ENCODE measurements around the gene UQCRFS1.
A peak's percentile ranks its signal among the peaks of the same experiment; 100 is the strongest.
"Not testable (repeated sequence)": the region's sequence is repeated elsewhere in the genome, so short reads cannot be mapped to it uniquely, and the experiment has no call there.

The UQCRFS1 gene

GRCh38 chr19:29215322-29215845 is 2.4 kb upstream of the UQCRFS1 start:
- Histone ChIP-seq H3K79me2 (ENCODE audit: insufficient read depth, low read depth) (peaks cover 25% of the 10 kb centered on the region), H4K20me1 (ENCODE audit: insufficient read depth) (no peaks in the 10 kb centered on the region)
- TF ChIP-seq CTCF (conservative IDR thresholded peaks at IDR 0.05; ENCODE audit: low read depth, low read length), result no peak

GRCh38 chr19:29214411-29214810 is 1.5 kb upstream of the UQCRFS1 start:
- no peak for TF ChIP-seq CTCF (conservative IDR thresholded peaks at IDR 0.05; ENCODE audit: low read depth, low read length)
- H3K4me2 ChIP-seq, result no peak overlapping the region
- no peak overlapping the region for H2AFZ ChIP-seq (ENCODE audit: low read depth)
- H3K27me3 ChIP-seq (ENCODE audit: insufficient read depth, low read depth), result no peaks in the 10 kb centered on the region
- H4K20me1 ChIP-seq (ENCODE audit: insufficient read depth), result no peaks in the 10 kb centered on the region; the same call in 1 of the 2 replicates
- H3K27ac ChIP-seq, result no peak overlapping the region
- H3K4me1 ChIP-seq (ENCODE audit: low read depth, poor library complexity, severe bottlenecking), result peaks cover 11% of the 10 kb centered on the region
- H3K9ac ChIP-seq, result no peak overlapping the region
- peaks cover 5% of the 10 kb centered on the region; the same call in 1 of the 2 replicates for H3K36me3 ChIP-seq (ENCODE audit: insufficient read depth)
- H3K4me3 ChIP-seq (IDR thresholded peaks at IDR 0.05; ENCODE audit: insufficient read depth, low read depth, low read length), result no peak overlapping the region
- peaks cover 35% of the 10 kb centered on the region for H3K79me2 ChIP-seq (ENCODE audit: insufficient read depth, low read depth)

More at GRCh38 chr19:29215322-29215845, 2.4 kb upstream of the UQCRFS1 start:
- Histone ChIP-seq H2AFZ (ENCODE audit: low read depth) (no peak overlapping the region), H3K4me2 (no peak overlapping the region), H3K36me3 (ENCODE audit: insufficient read depth) (peaks cover 5% of the 10 kb centered on the region; the same call in 1 of the 2 replicates), H3K4me1 (ENCODE audit: low read depth, poor library complexity, severe bottlenecking) (peaks cover 11% of the 10 kb centered on the region), H3K27ac (no peak overlapping the region), H3K27me3 (ENCODE audit: insufficient read depth, low read depth) (no peaks in the 10 kb centered on the region), H3K9ac (no peak overlapping the region), H3K4me3 (IDR thresholded peaks at IDR 0.05; ENCODE audit: insufficient read depth, low read depth, low read length) (no peak overlapping the region)

- Histone ChIP-seq H3K4me1 (ENCODE audit: low read depth, poor library complexity, severe bottlenecking) (peaks cover 11% of the 10 kb centered on the region), H3K4me3 (IDR thresholded peaks at IDR 0.05; ENCODE audit: insufficient read depth, low read depth, low read length) (peak overlapping the region; percentile 47), H3K4me2 (peak overlapping the region; percentile 99), H3K79me2 (ENCODE audit: insufficient read depth, low read depth) (peaks cover 53% of the 10 kb centered on the region), H3K27ac (peak overlapping the region; percentile 98), H3K36me3 (ENCODE audit: insufficient read depth) (peaks cover 16% of the 10 kb centered on the region; the same call in 1 of the 2 replicates), H3K9ac (peak overlapping the region; percentile 100), H3K27me3 (ENCODE audit: insufficient read depth, low read depth) (no peaks in the 10 kb centered on the region), H2AFZ (ENCODE audit: low read depth) (peak overlapping the region; percentile 88), H4K20me1 (ENCODE audit: insufficient read depth) (peaks cover 10% of the 10 kb centered on the region)
- no peak for TF ChIP-seq CTCF (conservative IDR thresholded peaks at IDR 0.05; ENCODE audit: low read depth, low read length)
Observed at GRCh38 chr19:29212356-29212647, 649 bp downstream of the UQCRFS1 start.

- H4K20me1 ChIP-seq (ENCODE audit: insufficient read depth), result peaks cover 10% of the 10 kb centered on the region
- H3K4me1 ChIP-seq (ENCODE audit: low read depth, poor library complexity, severe bottlenecking), result peaks cover 11% of the 10 kb centered on the region
- no peak for TF ChIP-seq CTCF (conservative IDR thresholded peaks at IDR 0.05; ENCODE audit: low read depth, low read length)
- peaks cover 19% of the 10 kb centered on the region; the same call in 1 of the 2 replicates for H3K36me3 ChIP-seq (ENCODE audit: insufficient read depth)
- H3K79me2 ChIP-seq (ENCODE audit: insufficient read depth, low read depth), result peaks cover 53% of the 10 kb centered on the region
- H3K27me3 ChIP-seq (ENCODE audit: insufficient read depth, low read depth), result no peaks in the 10 kb centered on the region
- H3K9ac ChIP-seq, result peak overlapping the region; percentile 100
- H3K4me2 ChIP-seq, result peak overlapping the region; percentile 99
- H3K27ac ChIP-seq, result peak overlapping the region; percentile 98
- H2AFZ ChIP-seq (ENCODE audit: low read depth), result peak overlapping the region; percentile 88; the same call in 1 of the 2 replicates
- peak overlapping the region; percentile 47 for H3K4me3 ChIP-seq (IDR thresholded peaks at IDR 0.05; ENCODE audit: insufficient read depth, low read depth, low read length)
Observed at GRCh38 chr19:29211562-29212355, 1.2 kb downstream of the UQCRFS1 start.

- not testable (repeated sequence) for H3K9ac ChIP-seq; H2AFZ ChIP-seq (ENCODE audit: low read depth); H3K27me3 ChIP-seq (ENCODE audit: insufficient read depth, low read depth); H3K4me3 ChIP-seq (IDR thresholded peaks at IDR 0.05; ENCODE audit: insufficient read depth, low read depth, low read length); H3K27ac ChIP-seq
- Histone ChIP-seq H3K79me2 (ENCODE audit: insufficient read depth, low read depth) (peaks cover 53% of the 10 kb centered on the region), H3K4me2 (peak overlapping the region; percentile 99; the same call in 1 of the 2 replicates), H3K4me1 (ENCODE audit: low read depth, poor library complexity, severe bottlenecking) (peaks cover 11% of the 10 kb centered on the region), H4K20me1 (ENCODE audit: insufficient read depth) (peaks cover 10% of the 10 kb centered on the region), H3K36me3 (ENCODE audit: insufficient read depth) (peaks cover 19% of the 10 kb centered on the region; the same call in 1 of the 2 replicates)
Observed at GRCh38 chr19:29211041-29211440, 1.9 kb downstream of the UQCRFS1 start.

- not testable (repeated sequence) for H3K4me2 ChIP-seq; H3K27ac ChIP-seq; H3K4me3 ChIP-seq (IDR thresholded peaks at IDR 0.05; ENCODE audit: insufficient read depth, low read depth, low read length); H2AFZ ChIP-seq (ENCODE audit: low read depth); H3K27me3 ChIP-seq (ENCODE audit: insufficient read depth, low read depth); H3K9ac ChIP-seq
- Histone ChIP-seq H3K79me2 (ENCODE audit: insufficient read depth, low read depth) (peaks cover 53% of the 10 kb centered on the region), H3K36me3 (ENCODE audit: insufficient read depth) (peaks cover 19% of the 10 kb centered on the region; the same call in 1 of the 2 replicates), H3K4me1 (ENCODE audit: low read depth, poor library complexity, severe bottlenecking) (peaks cover 11% of the 10 kb centered on the region), H4K20me1 (ENCODE audit: insufficient read depth) (peaks cover 10% of the 10 kb centered on the region)
Observed at GRCh38 chr19:29210502-29210901, 2.4 kb downstream of the UQCRFS1 start.

Measured in KMS-11 (cell line).